OCI-LY3 (cell line): ENCODE measurements around the gene KCNN2.

ENCODE experiments used
- H2AFZ ChIP-seq: fragments of 200-600, 300-600 bp; shearing (Covaris generic); 2 replicates; pipeline ENCODE4 v1.6.0; 2014; ENCODE audit warnings: antibody characterized with exemption, low read depth, low read length
- H3K27ac ChIP-seq: fragments of 200-600, 300-600 bp; sonication (generic); 2 replicates; pipeline ENCODE4 v1.5.1; 2014; ENCODE audit warnings: mild to moderate bottlenecking, low read length, moderate library complexity, mixed read lengths
- H3K27me3 ChIP-seq: fragments of 200-600, 300-600 bp; sonication (generic); 2 replicates; pipeline ENCODE4 v1.6.1; 2014; ENCODE audit warnings: low read depth, low read length, mixed read lengths
- H3K36me3 ChIP-seq: fragments of 200-600, 300-600 bp; sonication (generic); replicated peaks from 2 replicates; pipeline ENCODE3; 2014; ENCODE audit warnings: low read depth, low read length, mixed read lengths
- H3K4me1 ChIP-seq: fragments of 300-600, 200-600 bp; sonication (generic); 2 replicates; pipeline ENCODE4 v1.6.1; 2014; ENCODE audit warnings: low read length, mixed read lengths
- H3K4me2 ChIP-seq: fragments of 200-600, 300-600 bp; sonication (generic); 2 replicates; pipeline ENCODE4 v1.6.1; 2014; ENCODE audit warnings: low read length, mixed read lengths
- H3K4me3 ChIP-seq: fragments of 300-600, 200-600 bp; sonication (generic); 2 replicates; pipeline ENCODE4 v1.5.1; 2014; ENCODE audit warnings: antibody characterized with exemption, mild to moderate bottlenecking, low read length, moderate library complexity
- H3K79me2 ChIP-seq: fragments of 300-600, 200-600 bp; shearing (Covaris generic); 2 replicates; pipeline ENCODE4 v1.6.1; 2014; ENCODE audit warnings: mild to moderate bottlenecking, low read length, mixed read lengths
- H3K9ac ChIP-seq: fragments of 300-600, 200-600 bp; shearing (Covaris generic); 2 replicates; pipeline ENCODE4 v1.6.0; 2014; ENCODE audit warnings: mild to moderate bottlenecking, low read length, moderate library complexity
- H3K9me3 ChIP-seq: fragments of 200-600, 300-600 bp; shearing (Covaris generic); 2 replicates; pipeline ENCODE4 v1.6.1; 2014; ENCODE audit warnings: low read length, mixed read lengths; ENCODE audit not compliant: insufficient read depth
- H4K20me1 ChIP-seq: fragments of 200-600, 300-600 bp; sonication (generic); 2 replicates; pipeline ENCODE4 v1.6.1; 2016; ENCODE audit warnings: low read length, mixed read lengths; ENCODE audit not compliant: insufficient read depth
- CTCF ChIP-seq: fragments of 200-600, 300-600 bp; sonication (generic); IDR thresholded peaks from 2 replicates; pipeline ENCODE4 v1.5.1; 2014; ENCODE audit warnings: antibody characterized with exemption, low read length, low read depth
- EZH2phosphoT487 ChIP-seq: fragments of 200-600 bp; shearing (Covaris generic); IDR thresholded peaks from 2 replicates; pipeline ENCODE4 v1.6.1; 2018; ENCODE audit warnings: antibody characterized with exemption, mixed run types, low read depth

The KCNN2 gene

DNA sequence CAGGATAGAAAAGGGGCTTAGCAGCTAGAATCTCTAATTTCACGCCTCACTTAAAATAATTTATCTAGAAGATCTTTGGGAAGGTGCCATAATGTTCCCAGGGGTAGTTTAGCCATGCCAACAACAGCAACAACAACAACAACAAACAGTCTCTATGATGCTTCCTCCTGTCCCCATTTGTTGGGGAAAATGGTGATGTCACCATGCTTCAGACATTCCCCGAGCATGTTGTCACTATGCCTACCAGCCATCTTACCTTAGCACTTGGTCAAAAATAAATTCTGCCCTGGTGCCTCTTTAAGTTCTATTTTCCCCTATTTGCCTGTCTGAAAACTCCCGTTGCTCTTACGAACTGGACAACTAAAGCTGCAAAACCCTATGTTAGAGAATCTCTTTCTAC is 76.6 kb downstream of the KCNN2 start:
- no peaks in the 10 kb centered on the region for H4K20me1 ChIP-seq
- H3K79me2 ChIP-seq = no peaks in the 10 kb centered on the region
- no peaks in the 10 kb centered on the region for H3K27me3 ChIP-seq
- H3K27ac ChIP-seq = no peak overlapping the region
- no peak overlapping the region for H2AFZ ChIP-seq
- TF ChIP-seq CTCF = no peak
- TF ChIP-seq EZH2phosphoT487 = no peak
- H3K36me3 ChIP-seq = no peaks in the 10 kb centered on the region
- peaks cover 10% of the 10 kb centered on the region for H3K4me1 ChIP-seq
- H3K4me2 ChIP-seq = no peak overlapping the region
- H3K9me3 ChIP-seq = no peaks in the 10 kb centered on the region
- H3K9ac ChIP-seq = no peak overlapping the region
- H3K4me3 ChIP-seq = no peak overlapping the region

DNA sequence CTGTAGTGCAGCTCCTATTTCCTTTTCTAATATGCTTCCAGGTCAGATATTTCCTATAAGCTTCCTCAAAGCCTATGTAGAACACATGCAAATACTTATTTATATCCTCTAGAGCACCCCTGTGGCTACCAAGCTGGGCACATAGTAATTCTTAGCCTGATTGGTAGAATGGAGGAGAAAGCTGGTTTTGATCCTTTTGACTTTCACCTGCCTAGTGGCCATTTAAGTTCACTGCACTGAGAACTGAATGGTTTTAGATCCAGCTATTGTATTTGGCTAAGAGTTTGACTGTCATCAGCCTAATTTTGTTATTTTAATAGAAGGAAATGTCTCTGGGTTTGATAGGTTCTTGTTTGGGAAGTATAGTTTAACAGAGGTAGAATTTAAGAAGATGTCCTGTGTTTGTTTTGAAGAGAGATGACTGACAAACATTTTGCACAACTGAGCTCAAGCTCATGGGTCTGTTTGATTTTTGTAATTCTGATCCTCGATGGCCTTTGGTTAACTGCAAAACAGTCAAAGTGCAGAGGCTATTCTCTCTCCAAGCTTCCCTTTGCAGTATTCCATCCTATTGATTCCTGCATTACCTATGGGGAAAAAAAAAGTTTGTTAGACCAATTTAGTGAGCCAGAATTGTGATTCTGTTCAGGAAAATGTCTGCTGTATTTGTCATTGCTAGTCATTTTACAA is 85.4 kb downstream of the KCNN2 start:
- no peak overlapping the region for H3K27ac ChIP-seq
- H3K27me3 ChIP-seq = no peaks in the 10 kb centered on the region
- peaks cover 9% of the 10 kb centered on the region for H3K4me1 ChIP-seq
- TF ChIP-seq EZH2phosphoT487 (no peak), CTCF (no peak)
- H3K4me2 ChIP-seq = no peak overlapping the region
- H3K9ac ChIP-seq = no peak overlapping the region
- H2AFZ ChIP-seq = no peak overlapping the region
- H4K20me1 ChIP-seq = no peaks in the 10 kb centered on the region
- H3K79me2 ChIP-seq = no peaks in the 10 kb centered on the region
- H3K36me3 ChIP-seq = no peaks in the 10 kb centered on the region
- no peak overlapping the region for H3K4me3 ChIP-seq
- H3K9me3 ChIP-seq = no peaks in the 10 kb centered on the region

DNA sequence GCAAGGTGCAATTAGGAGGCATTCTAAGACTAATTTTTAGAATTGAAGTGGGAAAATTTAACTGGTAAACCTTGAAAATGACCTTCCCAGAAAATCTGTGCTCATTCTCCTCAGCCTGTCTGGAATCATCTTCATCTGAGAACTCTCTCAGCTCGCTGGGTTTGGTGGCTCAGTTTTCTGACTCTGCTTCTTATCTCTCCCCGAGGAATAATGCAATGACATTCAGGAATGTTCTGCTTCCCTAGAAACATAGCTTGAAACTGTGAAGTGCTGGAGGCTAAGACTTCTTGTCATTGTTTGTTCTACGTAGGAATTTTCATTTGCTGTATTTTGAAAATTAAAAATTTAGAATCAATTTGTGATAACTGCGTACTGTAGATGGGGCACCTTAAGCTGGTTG is 86.6 kb downstream of the KCNN2 start:
- Histone ChIP-seq H3K9ac (no peak overlapping the region), H3K4me3 (no peak overlapping the region), H3K27ac (no peak overlapping the region), H3K4me2 (no peak overlapping the region), H3K9me3 (no peaks in the 10 kb centered on the region), H3K79me2 (no peaks in the 10 kb centered on the region), H3K4me1 (peaks cover 9% of the 10 kb centered on the region), H3K27me3 (no peaks in the 10 kb centered on the region), H2AFZ (no peak overlapping the region), H3K36me3 (no peaks in the 10 kb centered on the region), H4K20me1 (no peaks in the 10 kb centered on the region)
- TF ChIP-seq CTCF = no peak
- no peak for TF ChIP-seq EZH2phosphoT487

- no peak overlapping the region for H3K27ac ChIP-seq
- H3K4me3 ChIP-seq = peak overlapping the region; percentile 14; the same call in 1 of the 2 replicates
- no peaks in the 10 kb centered on the region for H4K20me1 ChIP-seq
- H3K4me1 ChIP-seq = peaks cover 9% of the 10 kb centered on the region
- H2AFZ ChIP-seq = no peak overlapping the region
- TF ChIP-seq EZH2phosphoT487 = no peak
- peak; percentile 75 for TF ChIP-seq CTCF
- H3K4me2 ChIP-seq = peak overlapping the region; percentile 69
- H3K36me3 ChIP-seq = no peaks in the 10 kb centered on the region
- H3K9me3 ChIP-seq = no peaks in the 10 kb centered on the region
- H3K79me2 ChIP-seq = no peaks in the 10 kb centered on the region
- no peaks in the 10 kb centered on the region for H3K27me3 ChIP-seq
- H3K9ac ChIP-seq = no peak overlapping the region
Measured at GRCh38 chr5:114449860-114450421, 88.1 kb downstream of the KCNN2 start.
